Body of pancreas (tissue), 4 donors: ENCODE results near the gene MAP3K7CL. TPM values are rescaled to one million over a fixed set of nuclear protein-coding genes. Genes with fewer than 3 reads are reported as not detected.

Source experiments
- ATAC-seq: fragments of 150-250 bp; one replicate; pipeline ENCODE4 v1.9.1; 2016
- DNase-seq, 4 donors: peaks; one replicate each; pipeline ENCODE4 v3.0.0-alpha.2; 2019
- H3K27ac ChIP-seq, 4 donors: fragments of 200-600 bp; sonication (generic); 1 replicate in 3 of 4; 2 replicates in 1 of 4; pipeline versions ENCODE4 v1.5.1 to v1.6.1; 2016 to 2019; ENCODE audit warnings: mild to moderate bottlenecking in 1 of 4, mixed read lengths in 1 of 4, moderate library complexity in 1 of 4
- H3K27me3 ChIP-seq, 2 donors: fragments of 200-600 bp; sonication (generic); one replicate each; pipeline ENCODE4 v1.6.0; 2016; ENCODE audit warnings: mild to moderate bottlenecking in 1 of 2
- H3K36me3 ChIP-seq, 2 donors: fragments of 200-600 bp; sonication (generic); replicated peaks in 1 of 2; 2 replicates each; pipeline ENCODE4 v1.5.1; 2016; ENCODE audit warnings: low read depth in 2 of 2; ENCODE audit not compliant: insufficient read depth in 1 of 2
- H3K4me1 ChIP-seq: fragments of 200-600 bp; sonication (generic); one replicate; pipeline ENCODE4 v1.6.0; 2016
- H3K4me3 ChIP-seq, 2 donors: fragments of 200-600 bp; sonication (generic); 1 replicate in 1 of 2; 2 replicates in 1 of 2; pipeline ENCODE4 v1.5.1; 2016 to 2019
- H3K9me3 ChIP-seq, 3 donors: fragments of 200-600 bp; sonication (generic); 1 replicate in 2 of 3; 2 replicates in 1 of 3; pipeline ENCODE4 v1.5.1; 2016
- CTCF ChIP-seq, 7 experiments: fragments of 450-650 bp in 4 of 7; fragments of 200-600 bp in 3 of 7; sonication (generic) in 3 of 7; IDR thresholded peaks; one replicate each; pipeline ENCODE4 v1.5.1; 2016 to 2019; ENCODE audit warnings: antibody characterized with exemption in 7 of 7
- POLR2A ChIP-seq, 3 donors: fragments of 450-650 bp; IDR thresholded peaks; one replicate each; pipeline ENCODE4 v1.6.1; 2016; ENCODE audit warnings: antibody characterized with exemption in 3 of 3, mild to moderate bottlenecking in 2 of 3
- WGBS, 2 donors: methylation state at CpG; one replicate each; pipeline ENCODE4 v1.1.5; 2017; 5-methylcytosine and 5-hydroxymethylcytosine counted together
- intact Hi-C: fragments of 100-400 bp; cut with DNase I; formaldehyde crosslinking; loops from one replicate; pipeline ENCODE4 v1.15.1; 2023
- total RNA-seq, 2 donors: library from RNA; depleted of rRNA; stranded (reverse); fragments of >200 nt; gene quantifications; one replicate each; pipeline ENCODE4 v1.1.0, GENCODE V29; 2016

The MAP3K7CL gene
- total RNA-seq, 2 donors from 2014 or later = 5.2 to 12.5 TPM

GRCh38 chr21:29151931-29152330 lies 21.5 kb downstream of the MAP3K7CL start:
- no peaks in the 10 kb centered on the region for H3K9me3 ChIP-seq
- no peak overlapping the region for H3K4me3 ChIP-seq
- WGBS, 2 donors = 90 to 93% methylated on average over 3 of the region's 3 CpGs
- ATAC-seq (no peak), DNase-seq (no peak)
- no peaks in the 10 kb centered on the region for H3K27me3 ChIP-seq
- no peak overlapping the region for H3K27ac ChIP-seq
- no peak for TF ChIP-seq POLR2A (IDR thresholded peaks at IDR 0.05)
- TF ChIP-seq CTCF (IDR thresholded peaks at IDR 0.05) = no peak
- no peaks in the 10 kb centered on the region for H3K36me3 ChIP-seq
- intact Hi-C loops = loop anchor here (10.0 kb wide), 1 partner anchor 143 kb away; the partner anchor contains the start of gene BACH1
- no peaks in the 10 kb centered on the region for H3K4me1 ChIP-seq

GRCh38 chr21:29152916-29153315 lies 22.5 kb downstream of the MAP3K7CL start:
- intact Hi-C loops = loop anchor here (10.0 kb wide), 1 partner anchor 142 kb away; the partner anchor contains the start of gene BACH1
- H3K27ac ChIP-seq = no peak overlapping the region
- TF ChIP-seq POLR2A (IDR thresholded peaks at IDR 0.05) = no peak
- TF ChIP-seq CTCF (IDR thresholded peaks at IDR 0.05) = no peak
- no peaks in the 10 kb centered on the region for H3K36me3 ChIP-seq
- no peaks in the 10 kb centered on the region for H3K4me1 ChIP-seq
- H3K27me3 ChIP-seq = no peaks in the 10 kb centered on the region
- 56 to 65% methylated on average over 1 of the region's 1 CpG for WGBS, 2 donors
- no peaks in the 10 kb centered on the region for H3K9me3 ChIP-seq
- DNase-seq = no peak
- ATAC-seq = no peak
- H3K4me3 ChIP-seq = no peak overlapping the region

- H3K27ac ChIP-seq = no peak overlapping the region
- H3K9me3 ChIP-seq = no peaks in the 10 kb centered on the region
- intact Hi-C loops = loop anchor here (10.0 kb wide), 1 partner anchor 141 kb away; the partner anchor contains the start of gene BACH1
- H3K4me1 ChIP-seq = no peaks in the 10 kb centered on the region
- no peak for ATAC-seq
- H3K36me3 ChIP-seq = no peaks in the 10 kb centered on the region
- no peak overlapping the region for H3K4me3 ChIP-seq
- TF ChIP-seq POLR2A (IDR thresholded peaks at IDR 0.05) = no peak
- TF ChIP-seq CTCF (IDR thresholded peaks at IDR 0.05) = no peak
- no peaks in the 10 kb centered on the region for H3K27me3 ChIP-seq
- DNase-seq = no peak
- 83 to 85% methylated on average over 3 of the region's 3 CpGs for WGBS, 2 donors
Measured at GRCh38 chr21:29154270-29154669, 23.8 kb downstream of the MAP3K7CL start.

GRCh38 chr21:29155118-29155932 lies 24.9 kb downstream of the MAP3K7CL start:
- peak in 3 of 4 donors; percentile 23 to 27 (median 24) for DNase-seq
- intact Hi-C loops = loop anchor here (10.0 kb wide), 1 partner anchor 139 kb away; the partner anchor contains the start of gene BACH1

More at GRCh38 chr21:29155118-29155932, 24.9 kb downstream of the MAP3K7CL start:
- no peaks in the 10 kb centered on the region for H3K4me1 ChIP-seq
- peak; percentile 45 for ATAC-seq
- no peak overlapping the region for H3K27ac ChIP-seq
- no peaks in the 10 kb centered on the region for H3K9me3 ChIP-seq
- whole genome bisulfite sequencing, 2 donors = 71 to 74% methylated on average over 22 to 25 of the region's 25 CpGs
- H3K36me3 ChIP-seq = no peaks in the 10 kb centered on the region
- no peak overlapping the region for H3K4me3 ChIP-seq
- TF ChIP-seq CTCF (IDR thresholded peaks at IDR 0.05) (no peak), POLR2A (IDR thresholded peaks at IDR 0.05) (no peak)
- no peaks in the 10 kb centered on the region for H3K27me3 ChIP-seq
